Activated T-helper 9 cell treated with anti-CD3 and anti-CD28 coated beads, Interleukin-2, amount 50 U/mL, for 16 hours (primary cell): Measurements from ENCODE around the gene KIAA0232.
"Not testable (repeated sequence)": the region's sequence is repeated elsewhere in the genome, so short reads cannot be mapped to it uniquely, and the experiment has no call there.

Source experiments
- DNase-seq: peaks from one replicate; pipeline ENCODE4 v3.0.0-alpha.2; 2020; ENCODE audit warnings: low read depth

The KIAA0232 gene

GRCh38 chr4:6881908-6882307, 99.4 kb downstream of the KIAA0232 start:
- DNase-seq, result no peak

- DNase-seq, result no peak
Observed at GRCh38 chr4:6884341-6884870, 101.9 kb downstream of the KIAA0232 start.

GRCh38 chr4:6885953-6886557, 103.5 kb downstream of the KIAA0232 start:
- DNase-seq, result no peak

- no peak for DNase-seq
Observed at GRCh38 chr4:6886886-6887285, 104.4 kb downstream of the KIAA0232 start.

GRCh38 chr4:6887591-6888371, 105.3 kb downstream of the KIAA0232 start:
- no peak for DNase-seq

GRCh38 chr4:6888506-6889071, 106.1 kb downstream of the KIAA0232 start:
- DNase-seq, result no peak

- DNase-seq, result no peak
Observed at GRCh38 chr4:6889101-6889735, 106.7 kb downstream of the KIAA0232 start.

- DNase-seq, result no peak
Observed at GRCh38 chr4:6889736-6890324, 107.3 kb downstream of the KIAA0232 start.

GRCh38 chr4:6890358-6890757, 107.8 kb downstream of the KIAA0232 start:
- no peak for DNase-seq

- DNase-seq, result not testable (repeated sequence)
Observed at GRCh38 chr4:6890971-6891370, 108.4 kb downstream of the KIAA0232 start.

- DNase-seq, result no peak
Observed at GRCh38 chr4:6891436-6892170, 109.1 kb downstream of the KIAA0232 start.

GRCh38 chr4:6892190-6892908, 109.8 kb downstream of the KIAA0232 start:
- no peak for DNase-seq

- DNase-seq, result no peak
Observed at GRCh38 chr4:6892909-6893202, 110.3 kb downstream of the KIAA0232 start.

GRCh38 chr4:6893449-6894085, 111.0 kb downstream of the KIAA0232 start:
- DNase-seq, result no peak

GRCh38 chr4:6894086-6894478, 111.6 kb downstream of the KIAA0232 start:
- DNase-seq, result no peak

GRCh38 chr4:6894528-6895498, 112.3 kb downstream of the KIAA0232 start:
- DNase-seq, result no peak

- DNase-seq, result no peak
Observed at GRCh38 chr4:6896035-6896434, 113.5 kb downstream of the KIAA0232 start.

GRCh38 chr4:6898763-6899162, 116.2 kb downstream of the KIAA0232 start:
- DNase-seq, result no peak

GRCh38 chr4:6900181-6900812, 117.8 kb downstream of the KIAA0232 start:
- no peak for DNase-seq
